Urothelium cell line (cell line): Measurements from ENCODE around the gene CCDC183.
A peak's percentile ranks its signal among the peaks of the same experiment; 100 is the strongest.
"Not testable (repeated sequence)": the region's sequence is repeated elsewhere in the genome, so short reads cannot be mapped to it uniquely, and the experiment has no call there.

Experiments used
- DNase-seq: peaks from one replicate; pipeline ENCODE4 v3.0.0; 2011; ENCODE audit warnings: low spot score, mixed read lengths
- FAIRE-seq: peaks from 2 replicates; lab custom pipeline; 2011; peaks lifted over from hg19 to GRCh38; lab: Jason Lieb, UNC

The CCDC183 gene

DNA sequence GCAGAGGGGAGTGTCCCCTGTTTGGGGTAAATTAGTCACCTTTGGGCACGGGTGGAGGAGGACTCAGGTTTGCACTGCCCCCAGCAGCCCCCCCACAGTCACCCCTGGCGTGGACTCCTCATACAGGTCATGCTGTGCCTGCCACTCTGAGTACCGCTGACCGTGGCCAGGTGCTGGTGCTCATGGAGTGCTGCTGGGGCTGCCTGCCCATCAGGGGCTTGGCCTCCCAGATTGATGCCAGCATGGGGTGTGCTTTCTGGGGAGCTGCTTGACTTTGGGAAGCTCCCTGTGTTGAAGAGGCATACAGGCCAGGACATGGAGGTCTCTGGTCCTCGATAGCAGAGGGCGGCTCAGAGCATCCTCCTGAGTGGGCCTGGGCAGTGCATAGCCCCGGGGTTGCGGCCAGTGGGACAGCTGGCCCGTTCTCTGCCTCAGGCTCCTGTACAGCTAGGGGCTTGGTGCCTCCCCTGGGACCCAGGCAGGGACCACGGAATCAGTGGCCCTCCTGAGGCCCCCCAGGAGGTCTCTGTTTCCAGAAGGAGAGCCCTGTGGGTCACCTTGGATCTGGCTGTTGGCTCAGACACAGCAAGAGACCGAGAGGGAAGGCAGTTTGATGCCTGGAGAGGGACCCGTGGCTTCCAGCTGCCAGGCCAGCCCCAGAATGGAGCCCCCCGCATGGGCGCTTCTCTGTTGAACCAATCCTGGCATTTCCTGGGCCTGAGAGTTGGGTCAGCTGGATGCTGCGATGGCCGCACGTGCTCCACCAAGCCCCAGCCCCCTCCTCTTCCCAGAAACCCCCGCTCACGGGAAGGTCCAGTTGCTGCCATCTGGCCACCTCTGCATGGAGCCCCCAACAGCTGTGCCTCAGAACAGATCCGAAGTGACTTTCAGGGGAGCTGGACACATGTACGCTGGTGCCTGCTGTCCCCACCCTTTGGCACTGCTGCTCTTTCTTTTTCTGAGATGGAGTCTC, 40.1 kb downstream of the CCDC183 start:
- DNase-seq (no peak), FAIRE-seq (no peak)

DNA sequence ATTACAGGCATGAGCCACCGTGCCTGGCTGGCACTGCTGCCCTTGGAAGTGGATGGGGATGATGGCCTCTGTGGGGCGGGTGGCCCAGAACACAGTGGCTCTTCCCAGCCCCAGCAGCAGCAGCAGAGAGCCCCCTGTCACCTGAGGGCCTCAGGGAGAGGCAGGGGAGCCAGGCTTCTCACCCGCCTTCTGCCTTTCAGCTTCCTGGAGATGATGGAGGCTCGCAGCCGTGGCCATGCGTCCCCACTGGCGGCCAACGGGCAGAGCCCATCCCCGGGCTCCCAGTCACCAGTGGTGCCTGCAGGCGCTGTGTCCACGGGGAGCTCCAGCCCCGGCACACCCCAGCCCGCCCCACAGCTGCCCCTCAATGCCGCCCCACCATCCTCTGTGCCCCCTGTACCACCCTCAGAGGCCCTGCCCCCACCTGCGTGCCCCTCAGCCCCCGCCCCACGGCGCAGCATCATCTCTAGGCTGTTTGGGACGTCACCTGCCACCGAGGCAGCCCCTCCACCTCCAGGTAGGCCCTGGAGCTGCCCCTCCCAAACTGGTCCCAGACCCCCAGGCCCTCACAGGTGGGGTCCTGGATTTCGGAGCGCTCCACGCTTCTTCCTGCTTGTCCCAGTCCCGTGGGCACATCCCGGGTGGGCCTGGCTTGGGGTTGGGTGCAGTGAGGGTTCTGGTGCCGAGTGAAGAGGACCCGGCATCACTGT, 41.2 kb downstream of the CCDC183 start:
- DNase-seq (no peak), FAIRE-seq (no peak)

DNA sequence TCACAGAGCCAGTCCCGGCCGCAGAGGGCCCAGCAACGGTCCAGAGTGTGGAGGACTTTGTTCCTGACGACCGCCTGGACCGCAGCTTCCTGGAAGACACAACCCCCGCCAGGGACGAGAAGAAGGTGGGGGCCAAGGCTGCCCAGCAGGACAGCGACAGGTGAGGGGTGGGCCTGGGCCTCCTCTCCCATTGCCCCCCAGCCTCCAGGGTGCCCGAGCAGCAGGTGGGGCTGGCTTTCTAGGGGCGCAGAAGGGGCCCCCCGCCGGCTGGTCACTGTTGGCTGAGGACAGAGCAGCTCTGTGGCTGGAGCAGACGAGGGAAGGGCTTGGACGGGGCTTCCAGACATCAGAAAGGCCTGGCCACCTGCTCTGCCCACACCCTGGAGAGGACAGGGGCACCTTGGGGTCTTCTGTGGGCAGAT, 41.7 kb downstream of the CCDC183 start:
- not testable (repeated sequence) for DNase-seq, FAIRE-seq

DNA sequence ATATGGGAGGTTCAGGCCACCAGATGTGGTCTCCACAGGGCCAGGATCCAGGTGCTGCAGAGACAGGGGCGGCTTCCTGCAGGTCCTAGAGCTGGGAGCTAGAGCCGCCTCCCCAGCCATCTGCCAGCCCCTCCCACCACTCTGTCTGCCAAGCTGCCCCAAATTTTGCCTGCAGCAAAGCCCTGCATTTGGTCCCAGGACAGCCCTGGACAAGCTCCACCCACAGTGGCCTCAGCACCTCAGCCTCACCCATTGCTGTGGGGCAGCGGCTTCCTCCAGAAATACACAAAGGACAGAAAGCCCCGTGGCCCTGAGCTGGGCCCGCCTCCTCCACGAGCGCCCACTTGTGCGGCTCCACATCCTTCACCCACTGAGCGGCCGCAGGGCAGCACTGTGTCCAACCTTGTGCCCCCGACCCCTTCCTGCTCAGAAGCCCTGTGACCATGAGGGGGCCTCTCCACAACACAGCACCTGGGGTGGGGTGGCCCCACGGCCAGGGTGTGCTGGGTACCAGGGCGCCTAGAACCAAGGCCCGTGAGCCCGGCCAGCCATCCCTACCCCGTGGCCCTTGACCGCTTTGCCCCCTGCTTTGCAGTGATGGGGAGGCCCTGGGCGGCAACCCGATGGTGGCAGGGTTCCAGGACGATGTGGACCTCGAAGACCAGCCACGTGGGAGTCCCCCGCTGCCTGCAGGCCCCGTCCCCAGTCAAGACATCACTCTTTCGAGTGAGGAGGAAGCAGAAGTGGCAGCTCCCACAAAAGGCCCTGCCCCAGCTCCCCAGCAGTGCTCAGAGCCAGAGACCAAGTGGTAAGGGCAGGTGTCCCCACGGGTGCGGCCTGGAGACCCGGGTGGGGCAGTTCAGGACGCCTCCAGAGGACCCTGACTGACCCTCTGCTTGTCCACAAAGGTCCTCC, 42.4 kb downstream of the CCDC183 start:
- FAIRE-seq (no peak), DNase-seq (no peak)

DNA sequence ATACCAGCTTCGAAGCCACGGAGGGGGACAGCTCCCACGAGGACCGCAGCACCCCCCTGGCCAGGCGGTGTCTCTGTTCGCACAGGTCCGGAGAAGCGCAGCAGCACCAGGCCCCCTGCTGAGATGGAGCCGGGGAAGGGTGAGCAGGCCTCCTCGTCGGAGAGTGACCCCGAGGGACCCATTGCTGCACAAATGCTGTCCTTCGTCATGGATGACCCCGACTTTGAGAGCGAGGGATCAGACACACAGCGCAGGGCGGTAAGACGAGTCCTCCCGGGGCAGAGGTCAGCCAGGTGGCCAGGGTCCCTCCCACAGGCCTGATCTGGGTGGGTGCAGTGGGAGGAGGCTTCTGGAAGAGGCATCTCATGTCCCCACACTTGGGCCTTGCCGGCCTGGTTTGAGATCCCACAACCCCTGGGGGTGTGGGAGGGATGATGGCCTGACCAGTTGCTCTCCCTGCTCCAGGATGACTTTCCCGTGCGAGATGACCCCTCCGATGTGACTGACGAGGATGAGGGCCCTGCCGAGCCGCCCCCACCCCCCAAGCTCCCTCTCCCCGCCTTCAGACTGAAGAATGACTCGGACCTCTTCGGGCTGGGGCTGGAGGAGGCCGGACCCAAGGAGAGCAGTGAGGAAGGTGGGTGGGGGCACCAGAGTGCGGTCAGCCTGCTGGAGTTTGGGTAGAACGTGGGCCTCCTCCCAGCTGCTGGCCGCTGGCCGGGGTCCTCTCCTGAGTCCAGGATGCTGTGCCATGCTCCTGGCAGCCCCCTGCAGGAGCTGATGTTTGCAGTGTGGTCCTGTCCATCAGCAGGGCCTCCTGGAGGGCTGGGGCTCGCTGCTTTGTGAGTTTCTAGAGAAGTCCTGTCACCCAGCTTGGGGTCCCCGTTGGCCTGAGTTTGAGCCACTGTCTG, 43.3 kb downstream of the CCDC183 start:
- no peak for FAIRE-seq
- no peak for DNase-seq

DNA sequence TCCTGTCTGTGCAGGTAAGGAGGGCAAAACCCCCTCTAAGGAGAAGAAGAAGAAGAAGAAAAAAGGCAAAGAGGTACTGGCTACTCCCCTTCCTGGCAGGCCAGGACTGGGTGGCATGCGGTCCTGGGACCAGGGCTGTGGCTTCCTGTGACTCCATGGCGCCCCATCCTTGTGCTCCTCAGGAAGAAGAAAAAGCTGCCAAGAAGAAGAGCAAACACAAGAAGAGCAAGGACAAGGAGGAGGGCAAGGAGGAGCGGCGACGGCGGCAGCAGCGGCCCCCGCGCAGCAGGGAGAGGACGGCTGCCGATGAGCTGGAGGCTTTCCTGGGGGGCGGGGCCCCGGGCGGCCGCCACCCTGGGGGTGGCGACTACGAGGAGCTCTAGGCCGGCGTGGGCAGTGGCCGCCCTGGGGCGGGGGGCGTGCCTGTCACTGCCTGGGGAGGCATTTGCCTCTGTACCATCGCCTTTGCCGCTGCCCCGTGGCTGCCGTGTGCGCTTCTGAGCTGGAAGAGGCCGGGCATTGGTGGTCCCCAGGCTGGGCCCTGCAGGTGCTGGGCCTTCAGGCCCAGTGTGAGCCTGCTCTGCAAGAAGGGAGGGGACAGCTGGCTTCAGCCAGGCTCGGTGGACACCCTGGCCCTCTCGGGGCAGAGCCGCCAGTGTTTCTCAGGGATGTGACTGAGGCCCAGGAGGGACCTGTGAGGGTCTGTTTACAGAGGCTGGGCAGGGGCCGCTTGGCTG, 44.2 kb downstream of the CCDC183 start:
- FAIRE-seq (no peak), DNase-seq (no peak)

DNA sequence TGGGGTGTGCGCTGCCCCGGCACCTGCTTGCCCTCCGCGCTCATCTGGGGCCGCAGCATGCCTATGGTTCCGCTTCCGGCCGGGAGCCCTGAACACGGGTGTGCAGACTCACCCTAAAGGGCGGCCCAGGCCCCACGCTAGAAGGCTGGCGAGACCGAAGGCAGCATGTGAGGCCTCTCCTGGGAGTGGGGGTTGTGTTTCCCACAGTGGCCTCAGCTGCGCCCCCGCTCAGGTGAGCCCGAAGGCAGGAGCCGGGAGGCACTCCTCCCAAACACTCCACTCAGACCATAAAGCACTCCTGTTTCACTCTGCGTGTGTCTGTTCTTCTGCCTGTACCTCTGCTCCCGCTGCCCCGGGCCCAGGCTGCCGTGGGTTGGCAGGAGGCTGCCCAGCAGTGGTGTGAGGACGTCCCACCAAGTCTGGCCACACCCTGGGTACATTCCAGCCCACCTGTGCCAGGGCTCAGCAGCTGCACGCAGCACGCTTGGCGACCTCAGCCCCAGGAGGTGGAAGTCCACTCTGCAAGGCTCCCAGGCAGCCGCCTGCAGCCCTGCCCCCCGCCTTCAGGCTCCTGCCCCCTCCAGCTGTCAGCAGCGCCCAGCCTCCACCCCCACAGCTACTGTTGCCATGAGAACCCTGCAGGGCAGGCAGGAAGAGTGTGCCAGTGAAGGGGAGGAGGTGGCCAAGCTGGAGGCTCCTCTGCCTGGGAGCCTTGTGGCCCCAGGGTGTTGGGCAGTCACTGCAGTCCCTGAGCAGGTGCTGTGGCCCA, 44.9 kb downstream of the CCDC183 start:
- peak; percentile 18 for DNase-seq
- peak; percentile 37 for FAIRE-seq

DNA sequence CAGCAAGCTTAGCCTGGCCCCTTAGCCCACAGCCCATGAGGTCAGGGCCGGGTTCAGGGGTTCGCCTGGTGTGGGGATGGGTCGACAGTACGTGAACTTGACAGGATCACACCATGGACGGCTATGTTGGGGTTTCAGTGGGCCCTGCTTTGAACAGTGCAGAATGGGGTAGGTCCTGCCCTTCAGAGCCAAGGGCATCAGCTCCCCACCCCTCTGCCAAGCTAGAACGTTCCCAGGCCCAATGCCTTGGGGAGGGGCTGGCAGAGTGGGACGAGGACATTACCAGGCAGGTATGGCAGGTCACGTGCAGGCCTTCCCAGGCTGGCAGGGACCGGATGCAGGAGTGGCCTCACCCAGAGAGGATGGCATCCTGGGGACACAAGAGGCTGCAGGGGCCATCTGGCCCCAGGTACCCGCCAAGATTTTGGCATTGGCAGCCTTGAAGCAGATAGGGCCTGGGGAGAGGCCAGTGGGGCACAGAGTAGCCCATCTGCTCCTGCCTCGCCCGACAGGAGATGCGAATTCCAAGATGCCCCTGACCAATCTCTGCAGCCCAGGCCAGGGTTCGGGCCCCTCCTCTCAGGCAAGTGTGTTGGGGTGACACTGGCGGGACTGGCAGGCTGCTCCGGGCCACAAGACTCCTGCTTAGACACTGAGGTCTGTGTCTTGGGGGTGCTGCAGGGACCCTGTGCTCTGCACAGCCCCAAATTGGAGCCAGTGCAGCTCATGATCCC, 45.7 kb downstream of the CCDC183 start:
- FAIRE-seq: peak; percentile 61
- DNase-seq: not testable (repeated sequence)

DNA sequence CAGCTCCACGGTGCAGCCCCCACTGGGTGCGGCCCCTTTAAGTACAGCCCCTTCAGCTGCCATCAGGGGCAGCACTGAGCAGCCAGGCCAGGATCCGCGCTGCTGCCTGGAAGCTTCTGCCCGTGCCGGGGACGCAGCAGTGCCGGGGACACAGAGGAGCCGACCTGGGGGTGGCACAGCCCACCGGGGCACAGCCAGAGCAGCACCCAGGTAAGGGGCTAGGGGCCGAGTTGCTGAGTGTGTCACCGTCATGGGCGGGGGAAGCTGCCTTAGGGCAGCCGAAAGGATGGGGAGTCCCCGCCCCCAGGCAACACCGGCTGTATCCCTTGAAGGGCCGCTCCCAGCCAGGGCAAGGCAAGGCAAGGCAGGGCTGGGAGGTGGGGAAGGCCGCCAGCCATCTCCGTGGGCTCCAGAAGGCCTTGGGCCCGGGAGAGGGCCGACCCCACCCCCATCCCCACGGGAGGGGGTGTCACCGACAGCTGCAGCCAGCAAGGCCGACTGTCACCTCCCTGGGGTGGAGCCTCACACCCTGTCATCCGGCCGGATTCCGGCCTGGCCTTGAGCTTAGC, 46.3 kb downstream of the CCDC183 start, which contains the start of gene AJM1:
Gene AJM1, plus strand, starts transcription at position 99 of the 569 bp plus-strand sequence. CDS start 1,937 bp downstream, outside the sequence.
- peak; percentile 96 for FAIRE-seq
- DNase-seq: peak; percentile 75

DNA sequence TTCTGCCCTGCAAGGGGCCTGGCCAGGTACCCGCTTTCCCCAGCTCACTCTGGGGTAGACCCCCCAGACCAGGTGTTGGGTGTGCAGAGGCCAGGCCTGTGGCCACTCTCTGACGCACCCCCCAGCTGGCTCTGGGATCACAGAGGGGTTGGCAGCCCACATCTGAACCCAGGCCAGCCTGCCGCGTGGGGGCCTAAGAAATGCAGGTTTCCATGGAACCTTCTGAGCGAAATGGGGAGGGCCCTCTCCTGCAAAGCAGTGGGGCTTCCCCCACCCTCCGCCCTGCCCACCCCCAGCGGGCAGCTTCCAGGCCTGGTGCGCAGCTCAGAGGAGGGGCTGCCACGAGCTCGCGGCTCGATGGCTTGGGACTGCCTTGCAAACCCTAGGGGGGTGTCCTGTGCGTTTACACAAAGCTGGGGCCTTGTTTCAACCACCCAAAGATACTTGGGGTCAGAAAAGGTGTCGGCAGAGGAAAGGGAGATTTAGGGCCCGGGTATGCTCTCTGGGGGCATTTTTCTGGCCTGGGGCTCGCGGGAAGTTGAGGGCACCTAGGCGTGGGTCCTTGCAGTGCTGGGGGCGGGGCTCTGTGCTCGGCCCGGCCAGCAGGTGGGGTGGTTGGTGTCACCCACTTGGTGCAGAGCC, 47.1 kb downstream of the CCDC183 start:
- not testable (repeated sequence) for FAIRE-seq, DNase-seq

DNA sequence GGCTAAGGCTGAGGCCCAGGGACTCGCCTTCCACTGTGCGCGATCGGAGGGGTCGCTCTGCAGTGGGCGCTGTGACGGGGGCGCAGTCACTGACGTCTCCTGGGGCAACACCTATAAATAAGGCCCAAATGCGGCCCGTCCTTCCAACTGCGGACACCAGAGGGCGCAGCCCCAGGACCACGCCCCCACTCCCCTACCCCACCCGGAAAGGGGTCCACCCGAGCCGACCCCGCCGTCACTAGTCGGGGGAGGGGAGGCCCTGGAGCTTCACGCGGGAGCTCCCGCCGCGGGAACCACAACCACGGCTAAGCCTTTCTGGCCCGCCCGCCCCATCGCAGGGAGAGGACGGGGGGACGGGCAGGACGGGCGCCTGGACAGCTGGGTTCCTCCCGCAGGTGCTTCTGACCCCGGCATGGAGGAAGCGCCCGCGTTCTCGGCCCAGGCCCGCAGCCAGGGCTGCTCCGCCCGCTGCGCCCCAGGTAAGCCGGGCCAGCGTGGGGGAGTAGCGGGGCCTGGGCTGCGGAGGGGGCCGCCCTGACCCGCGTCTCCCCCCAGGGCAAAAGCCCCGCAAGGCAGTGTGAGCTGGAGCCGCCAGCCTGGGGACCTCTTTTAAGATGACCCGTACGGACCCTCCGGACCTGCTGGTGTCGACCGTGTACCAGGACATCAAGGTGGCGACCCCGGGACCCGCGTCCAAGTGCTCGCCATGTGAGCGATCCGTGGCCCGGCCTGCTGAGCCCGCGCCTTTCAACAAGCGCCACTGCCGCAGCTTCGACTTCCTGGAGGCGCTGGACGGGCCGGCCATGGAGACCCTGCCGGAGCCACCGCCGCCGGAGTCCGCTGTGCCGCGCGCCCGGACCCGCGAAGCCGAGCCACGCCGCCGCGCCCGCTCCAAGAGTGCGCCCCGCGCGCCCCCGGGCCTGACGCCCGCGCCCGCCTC, 47.9 kb downstream of the CCDC183 start:
- not testable (repeated sequence) for DNase-seq, FAIRE-seq

DNA sequence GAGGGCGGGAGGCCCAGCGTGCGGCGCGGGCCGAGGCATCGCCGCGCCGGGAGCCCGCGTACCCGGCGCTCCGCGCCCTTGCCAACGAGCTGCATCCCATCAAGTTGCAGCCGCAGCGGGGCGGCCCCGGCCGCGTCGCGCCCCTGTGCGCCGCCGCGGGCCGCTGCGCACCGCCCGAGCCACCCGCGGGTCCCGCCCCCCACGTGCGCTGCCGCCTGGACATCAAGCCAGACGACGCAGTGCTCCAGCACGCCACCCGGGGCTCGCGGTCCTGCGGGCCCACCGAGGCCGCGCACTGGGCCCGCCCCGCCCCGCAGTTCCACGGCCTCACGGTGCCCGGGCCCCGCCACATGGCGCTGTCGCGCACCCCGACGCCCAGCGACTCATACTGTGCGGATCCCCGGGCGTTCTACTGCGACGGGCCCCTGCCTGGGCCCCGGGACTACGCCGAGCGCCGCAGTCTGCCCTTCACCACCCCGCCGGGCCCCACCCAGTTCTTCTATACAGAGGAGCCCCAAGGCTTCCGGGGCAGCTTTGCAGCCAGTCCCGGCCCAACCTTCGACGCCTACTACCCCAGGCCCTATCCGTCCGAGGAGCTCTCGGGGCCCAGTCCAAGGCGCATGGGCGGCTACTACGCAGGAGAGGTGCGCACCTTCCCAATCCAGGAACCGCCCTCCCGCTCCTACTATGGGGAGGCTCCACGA, 48.8 kb downstream of the CCDC183 start:
- DNase-seq (no peak), FAIRE-seq (no peak)

DNA sequence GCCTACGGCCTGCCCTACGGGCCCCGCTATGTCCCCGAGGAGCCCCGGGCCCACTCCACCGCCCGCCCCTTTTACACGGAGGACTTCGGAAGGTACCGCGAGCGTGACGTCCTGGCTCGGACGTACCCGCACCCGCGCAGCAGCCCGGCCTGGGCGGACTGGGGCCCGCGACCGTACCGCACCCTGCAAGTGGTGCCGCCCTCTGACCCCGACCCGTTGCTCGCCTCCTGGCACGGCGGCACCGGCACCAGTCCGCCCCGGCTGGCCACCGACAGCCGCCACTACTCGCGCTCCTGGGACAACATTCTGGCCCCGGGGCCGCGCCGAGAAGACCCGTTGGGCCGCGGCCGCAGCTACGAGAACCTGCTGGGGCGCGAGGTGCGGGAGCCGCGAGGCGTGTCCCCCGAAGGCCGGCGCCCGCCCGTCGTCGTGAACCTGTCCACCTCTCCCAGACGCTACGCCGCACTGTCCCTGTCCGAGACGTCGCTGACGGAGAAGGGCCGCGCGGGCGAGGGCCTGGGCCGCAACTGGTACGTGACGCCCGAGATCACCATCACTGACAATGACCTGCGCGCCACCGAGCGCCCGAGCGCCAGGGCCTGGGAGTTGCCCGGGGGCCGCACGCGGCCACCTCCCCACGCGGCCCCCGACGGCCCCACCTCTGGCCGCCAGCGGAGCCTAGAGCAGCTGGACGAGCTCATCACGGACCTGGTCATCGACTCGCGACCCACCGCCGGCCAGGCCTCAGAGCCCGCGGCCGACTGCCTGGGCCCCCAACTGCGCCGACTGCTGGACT, 49.5 kb downstream of the CCDC183 start:
- FAIRE-seq: no peak
- no peak for DNase-seq
